HS-5 (cell line): Measurements from ENCODE around the gene BHLHA15.
"Not testable (repeated sequence)": the region's sequence is repeated elsewhere in the genome, so short reads cannot be mapped to it uniquely, and the experiment has no call there.

ENCODE experiments used
- DNase-seq: peaks from one replicate; pipeline ENCODE4 v3.0.0-alpha.2; 2012; ENCODE audit warnings: low read depth

BHLHA15 gene

GRCh38 chr7:98210513-98211220 is 572 bp upstream of the BHLHA15 start:
- DNase-seq, result no peak

- no peak for DNase-seq
Observed at GRCh38 chr7:98211676-98212531, 665 bp downstream of the BHLHA15 start.

GRCh38 chr7:98212532-98213041 is 1.3 kb downstream of the BHLHA15 start:
- no peak for DNase-seq

- no peak for DNase-seq
Observed at GRCh38 chr7:98213296-98213887, 2.2 kb downstream of the BHLHA15 start.

GRCh38 chr7:98213888-98214810 is 2.9 kb downstream of the BHLHA15 start:
- no peak for DNase-seq

GRCh38 chr7:98214811-98215321 is 3.6 kb downstream of the BHLHA15 start:
- no peak for DNase-seq

- DNase-seq, result no peak
Observed at GRCh38 chr7:98215561-98216495, 4.6 kb downstream of the BHLHA15 start.

GRCh38 chr7:98216941-98217622 is 5.8 kb downstream of the BHLHA15 start:
- no peak for DNase-seq

GRCh38 chr7:98217623-98218582 is 6.7 kb downstream of the BHLHA15 start:
- DNase-seq, result no peak

GRCh38 chr7:98219382-98219781 is 8.1 kb downstream of the BHLHA15 start:
- DNase-seq, result not testable (repeated sequence)

GRCh38 chr7:98221611-98222532 is 10.6 kb downstream of the BHLHA15 start:
- no peak for DNase-seq

- no peak for DNase-seq
Observed at GRCh38 chr7:98222533-98223195, 11.4 kb downstream of the BHLHA15 start.

- no peak for DNase-seq
Observed at GRCh38 chr7:98223351-98223897, 12.2 kb downstream of the BHLHA15 start.

GRCh38 chr7:98223898-98224700 is 12.9 kb downstream of the BHLHA15 start:
- DNase-seq, result no peak

GRCh38 chr7:98224701-98225181 is 13.5 kb downstream of the BHLHA15 start:
- DNase-seq, result no peak
